Measurements from ENCODE around the gene PITHD1.

- TF ChIP-seq, protein P1, sequence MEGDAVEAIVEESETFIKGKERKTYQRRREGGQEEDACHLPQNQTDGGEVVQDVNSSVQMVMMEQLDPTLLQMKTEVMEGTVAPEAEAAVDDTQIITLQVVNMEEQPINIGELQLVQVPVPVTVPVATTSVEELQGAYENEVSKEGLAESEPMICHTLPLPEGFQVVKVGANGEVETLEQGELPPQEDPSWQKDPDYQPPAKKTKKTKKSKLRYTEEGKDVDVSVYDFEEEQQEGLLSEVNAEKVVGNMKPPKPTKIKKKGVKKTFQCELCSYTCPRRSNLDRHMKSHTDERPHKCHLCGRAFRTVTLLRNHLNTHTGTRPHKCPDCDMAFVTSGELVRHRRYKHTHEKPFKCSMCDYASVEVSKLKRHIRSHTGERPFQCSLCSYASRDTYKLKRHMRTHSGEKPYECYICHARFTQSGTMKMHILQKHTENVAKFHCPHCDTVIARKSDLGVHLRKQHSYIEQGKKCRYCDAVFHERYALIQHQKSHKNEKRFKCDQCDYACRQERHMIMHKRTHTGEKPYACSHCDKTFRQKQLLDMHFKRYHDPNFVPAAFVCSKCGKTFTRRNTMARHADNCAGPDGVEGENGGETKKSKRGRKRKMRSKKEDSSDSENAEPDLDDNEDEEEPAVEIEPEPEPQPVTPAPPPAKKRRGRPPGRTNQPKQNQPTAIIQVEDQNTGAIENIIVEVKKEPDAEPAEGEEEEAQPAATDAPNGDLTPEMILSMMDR (IDR thresholded peaks at IDR 0.05; ENCODE audit: low read length), result no peak
- no peak for TF ChIP-seq EZH2 (optimal IDR thresholded peaks at IDR 0.05; ENCODE audit: low read depth, low read length)
Measured at GRCh38 chr1:23816361-23816760, 38.1 kb downstream of the PITHD1 start.
